ENCODE data around the gene MLIP.

- TF ChIP-seq ZFX (IDR thresholded peaks at IDR 0.05; ENCODE audit: borderline replicate concordance) (no peak), CTCF (IDR thresholded peaks at IDR 0.05) (no peak)
Measured at GRCh38 chr6:54191461-54191860, 80.2 kb downstream of the MLIP start.

Measured in 22Rv1 (cell line).